ENCODE data around the gene BUD31. TPM values are rescaled to one million over a fixed set of nuclear protein-coding genes. Genes with fewer than 3 reads are reported as not detected.

BUD31 gene
- total and polyA plus RNA-seq, 2 of the 13 experiments (the other 11 are each of a cell fraction or from before 2014, with no cell fraction given), result 35.1 to 79.1 TPM

- TF ChIP-seq DBP (CRISPR knock-in tag; IDR thresholded peaks at IDR 0.05; ENCODE audit: not compliant biosample characterization), result no peak
- TF ChIP-seq JUND (CRISPR knock-in tag; IDR thresholded peaks at IDR 0.05), result 0 out of 2 replicates have a peak, but pooled peaks have one; percentile 24
- peak; percentile 27; the same call in 1 of the 2 replicates for TF ChIP-seq CREM (IDR thresholded peaks at IDR 0.05)
- no peak for TF ChIP-seq CREM (CRISPR knock-in tag; IDR thresholded peaks at IDR 0.05)
- TF ChIP-seq FOXK1 (CRISPR knock-in tag; IDR thresholded peaks at IDR 0.05; ENCODE audit: borderline replicate concordance, low read depth), result no peak
- TF ChIP-seq ZNF629 (CRISPR knock-in tag; conservative IDR thresholded peaks at IDR 0.05), result 0 out of 2 replicates have a peak, but pooled peaks have one; percentile 29
- TF ChIP-seq GMEB1 (CRISPR knock-in tag; IDR thresholded peaks at IDR 0.05; ENCODE audit: borderline replicate concordance), result 0 out of 2 replicates have a peak, but pooled peaks have one; percentile 7
- peak; percentile 78; the same call in 1 of the 2 replicates for TF ChIP-seq THRA (CRISPR knock-in tag; IDR thresholded peaks at IDR 0.05; ENCODE audit: borderline replicate concordance)
Observed at GRCh38 chr7:99381664-99382075, 27.1 kb upstream of the BUD31 start (continued).

GRCh38 chr7:99383203-99383602 is 25.6 kb upstream of the BUD31 start:
- CTCF ChIA-PET (ENCODE audit: low intra/inter-chr PET ratio, low total read pairs), result no interaction called here
- no peak overlapping the region for H2AFZ ChIP-seq (ENCODE audit: low read length)
- no peaks in the 10 kb centered on the region for H3K27me3 ChIP-seq (ENCODE audit: control insufficient read depth in 1 of 2, insufficient read depth in 2 of 2, low read length in 2 of 2)
- POLR2A ChIA-PET, result no interaction called here
- H3K9me3 ChIP-seq (ENCODE audit: low read length), result no peaks in the 10 kb centered on the region
- no peak overlapping the region for H3K4me3 ChIP-seq (replicated peaks in 1 of 3; ENCODE audit: insufficient read depth in 1 of 3, low read depth in 2 of 3, low read length in 3 of 3)
- intact Hi-C loops (cut with micrococcal nuclease; ENCODE audit: unreplicated experiment) (no loop called here), in situ Hi-C loops (cut with HindIII; ENCODE audit: extremely low pct_ligation_motif_present, low pct_unique_long_range_greater_than_20kb) (no loop called here)
- DNase-seq (ENCODE audit: low spot score) (no peak), ATAC-seq (no peak), FAIRE-seq (no peak)
- no peak overlapping the region for H3K4me2 ChIP-seq (ENCODE audit: low read depth, low read length)
- BruUV-seq (replicated peaks), result no TSS peak
- peaks cover 4 to 20% of the 10 kb centered on the region in 2 experiments for H3K36me3 ChIP-seq (replicated peaks in 1 of 2; ENCODE audit: control insufficient read depth in 1 of 2, insufficient read depth in 2 of 2, low read length in 2 of 2)
- peaks cover 8% of the 10 kb centered on the region; the same call in 1 of the 2 replicates for H4K20me1 ChIP-seq (ENCODE audit: insufficient read depth, low read length)
- no peak overlapping the region for H3K27ac ChIP-seq (ENCODE audit: extremely low read length, insufficient read depth, low read length)
- WGBS (ENCODE audit: low lambda C conversion rate), result 98% methylated on average over 10 of the region's 10 CpGs
- peaks cover 37% of the 10 kb centered on the region for H3K4me1 ChIP-seq (ENCODE audit: insufficient read depth, low read length)
- TF ChIP-seq ZNF878 (CRISPR knock-in tag; IDR thresholded peaks at IDR 0.05) (no peak), KLF9 (CRISPR knock-in tag; IDR thresholded peaks at IDR 0.05; ENCODE audit: low read depth) (no peak), ZNF24 (IDR thresholded peaks at IDR 0.05) (no peak), FOXJ3 (CRISPR knock-in tag; IDR thresholded peaks at IDR 0.05; ENCODE audit: borderline replicate concordance) (no peak), FLYWCH1 (CRISPR knock-in tag; IDR thresholded peaks at IDR 0.05) (no peak), ZKSCAN1 (IDR thresholded peaks at IDR 0.05; ENCODE audit: low read length) (peak; percentile 84), SIN3A (IDR thresholded peaks at IDR 0.05; ENCODE audit: borderline replicate concordance, low read depth, low read length) (no peak), ZSCAN30 (CRISPR knock-in tag; IDR thresholded peaks at IDR 0.05) (no peak)
- H3K79me2 ChIP-seq (ENCODE audit: insufficient read depth, low read length), result peaks cover 19% of the 10 kb centered on the region
- no peak overlapping the region for H3K9ac ChIP-seq (ENCODE audit: insufficient read depth, low read depth, low read length)

Measured in HepG2 (cell line).